Left ventricle myocardium superior (tissue), 1 donor: ENCODE measurements around the gene SLX9. TPM values are rescaled to one million over a fixed set of nuclear protein-coding genes. Genes with fewer than 3 reads are reported as not detected.
A peak's percentile ranks its signal among the peaks of the same experiment; 100 is the strongest.
"Not testable (repeated sequence)": the region's sequence is repeated elsewhere in the genome, so short reads cannot be mapped to it uniquely, and the experiment has no call there.

ENCODE experiments used
- ATAC-seq: fragments of 200-7000 bp; cut with Tn5 transposase; one replicate; pipeline ENCODE4 v1.9.1; 2020; ENCODE audit warnings: mild to moderate bottlenecking, moderate library complexity
- DNase-seq: peaks from one replicate; pipeline ENCODE4 v3.0.0-alpha.2; 2020
- intact Hi-C: fragments of 100-400 bp; cut with micrococcal nuclease; formaldehyde crosslinking; loops from one replicate; pipeline ENCODE4 v1.11.0; 2022
- total RNA-seq: library from RNA; stranded (reverse); fragmentation: NEBNext Ultra II Directional; extraction: Animal tissue kit (Norgen Biotek cat#: 25700); gene quantifications from one replicate; pipeline ENCODE4 v1.2.1, GENCODE V29; 2021
- donor health status: DM: no; HTN: yes; CAD: no; lungs with severe emphysema.

The SLX9 gene
- total RNA-seq, 1 donor from 2014 or later: 69.9 TPM

DNA sequence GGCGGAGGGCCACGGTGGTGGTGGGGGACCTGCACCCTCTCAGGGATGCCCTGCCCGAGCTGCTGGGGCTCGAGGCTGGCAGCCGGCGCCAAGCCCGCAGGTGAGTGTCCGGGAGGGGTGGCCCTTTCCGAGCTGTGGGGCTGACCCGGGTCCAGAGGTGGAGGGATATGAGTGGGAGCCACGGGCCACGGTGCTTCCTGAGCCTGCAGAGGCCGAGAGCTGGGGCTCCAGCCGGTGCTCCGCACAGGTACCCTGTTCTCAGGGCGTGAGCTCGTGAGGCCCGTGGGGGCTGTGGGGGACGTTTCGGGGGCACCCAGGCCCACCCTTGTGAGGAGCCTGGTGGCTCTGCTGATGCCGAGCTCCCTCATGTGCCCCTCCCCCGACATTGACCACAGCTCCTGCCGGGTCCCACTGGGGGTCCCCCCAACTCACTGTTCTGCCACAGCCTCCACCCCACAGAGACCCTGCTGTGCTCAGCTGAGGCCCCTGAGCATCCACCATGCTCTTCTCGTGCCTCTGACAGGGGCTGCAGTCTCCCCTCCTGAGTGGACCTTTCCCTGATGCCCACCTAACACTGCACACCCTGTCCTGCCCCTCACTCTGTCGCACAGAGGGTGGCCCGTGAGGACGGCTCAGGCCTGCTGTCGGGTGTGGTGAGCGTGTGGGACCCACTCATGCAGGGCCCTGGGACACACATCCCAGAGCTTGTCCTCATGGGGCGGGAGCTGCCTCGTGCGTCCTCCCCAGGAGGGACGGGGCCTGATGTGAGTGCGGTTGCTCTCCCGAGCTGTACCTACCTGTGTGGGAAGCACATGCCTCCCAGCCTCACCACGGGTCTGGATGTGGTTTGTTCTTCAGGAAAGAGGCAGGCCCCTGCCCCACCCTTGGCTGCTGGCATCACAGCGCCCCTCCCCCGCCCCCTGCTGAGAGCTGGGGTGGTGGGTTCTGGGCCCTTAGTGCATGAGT lies 27.5 kb downstream of the SLX9 start:
- DNase-seq (no peak), ATAC-seq (peak; percentile 5)
- intact Hi-C loops: no loop called here

DNA sequence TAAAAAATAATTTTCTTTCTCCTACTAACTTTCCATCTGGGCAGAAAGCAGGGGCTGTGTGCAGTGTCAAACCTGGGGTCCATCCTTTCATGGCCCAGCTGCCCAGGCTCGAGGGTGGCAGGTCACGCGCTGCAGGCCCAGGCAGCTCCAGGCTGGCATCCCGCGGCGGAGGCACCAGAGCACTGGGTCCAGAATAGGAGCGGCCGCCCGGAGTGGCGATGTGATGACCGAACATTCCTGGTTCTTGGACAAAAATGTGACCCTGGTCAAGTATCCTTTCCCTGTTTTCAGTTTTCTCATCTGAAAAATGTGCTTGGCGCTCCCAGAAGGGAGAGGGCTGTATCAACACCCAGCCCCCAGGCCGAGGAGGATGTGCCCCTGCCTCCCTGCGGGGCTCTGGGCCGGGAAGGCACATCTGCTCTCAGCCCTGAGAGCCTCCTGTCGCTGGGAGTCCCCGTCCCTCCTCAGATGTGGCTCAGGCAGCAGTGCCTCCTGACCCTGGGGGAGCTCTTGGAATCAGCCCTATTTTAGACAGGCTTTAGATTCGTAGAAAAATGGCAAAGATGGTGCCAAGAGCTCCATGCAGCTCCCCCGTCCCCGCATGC lies 29.3 kb downstream of the SLX9 start:
- DNase-seq (no peak), ATAC-seq (no peak)
- intact Hi-C loops: no loop called here

DNA sequence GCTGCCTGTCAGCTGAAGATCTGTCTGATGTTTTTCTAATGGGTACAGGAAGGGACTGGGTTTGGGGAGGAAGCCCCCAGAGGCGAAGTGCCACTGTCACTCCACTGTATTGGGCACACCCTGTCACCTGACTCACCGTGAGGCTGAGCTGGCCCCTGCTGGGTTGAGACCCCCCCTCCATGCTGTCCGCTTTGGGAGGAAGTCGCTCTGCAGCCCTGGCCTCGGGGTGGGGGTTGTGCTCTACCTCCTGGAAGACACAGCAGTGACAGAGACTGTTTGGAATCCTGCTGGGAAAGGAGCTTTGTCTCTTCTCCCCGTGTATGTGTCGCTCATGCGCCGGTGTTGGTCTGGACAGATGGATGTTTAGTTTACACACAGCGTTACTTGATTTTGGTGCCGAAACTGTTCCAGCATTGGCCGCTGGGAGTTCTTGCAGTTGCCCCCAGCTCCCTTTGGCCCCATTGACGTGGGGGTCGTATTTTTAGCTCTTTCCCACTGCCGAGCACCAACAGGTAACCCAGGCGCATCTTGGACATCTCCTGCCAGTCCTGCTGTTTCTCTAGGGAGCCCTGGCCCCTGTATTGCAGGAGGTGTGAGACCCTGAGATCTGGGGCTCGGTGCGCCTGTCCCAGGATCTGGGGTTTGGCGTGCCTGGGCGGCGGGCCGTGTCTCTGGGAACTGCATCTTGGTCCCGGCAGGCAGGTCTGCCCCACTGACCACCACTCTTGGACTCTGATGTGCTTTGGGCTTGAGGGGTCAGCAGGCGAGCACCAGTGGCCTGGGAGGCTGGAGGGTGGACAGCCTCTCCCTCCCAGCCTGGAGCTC lies 30.3 kb downstream of the SLX9 start:
- no peak for ATAC-seq
- DNase-seq: no peak
- intact Hi-C loops: no loop called here

DNA sequence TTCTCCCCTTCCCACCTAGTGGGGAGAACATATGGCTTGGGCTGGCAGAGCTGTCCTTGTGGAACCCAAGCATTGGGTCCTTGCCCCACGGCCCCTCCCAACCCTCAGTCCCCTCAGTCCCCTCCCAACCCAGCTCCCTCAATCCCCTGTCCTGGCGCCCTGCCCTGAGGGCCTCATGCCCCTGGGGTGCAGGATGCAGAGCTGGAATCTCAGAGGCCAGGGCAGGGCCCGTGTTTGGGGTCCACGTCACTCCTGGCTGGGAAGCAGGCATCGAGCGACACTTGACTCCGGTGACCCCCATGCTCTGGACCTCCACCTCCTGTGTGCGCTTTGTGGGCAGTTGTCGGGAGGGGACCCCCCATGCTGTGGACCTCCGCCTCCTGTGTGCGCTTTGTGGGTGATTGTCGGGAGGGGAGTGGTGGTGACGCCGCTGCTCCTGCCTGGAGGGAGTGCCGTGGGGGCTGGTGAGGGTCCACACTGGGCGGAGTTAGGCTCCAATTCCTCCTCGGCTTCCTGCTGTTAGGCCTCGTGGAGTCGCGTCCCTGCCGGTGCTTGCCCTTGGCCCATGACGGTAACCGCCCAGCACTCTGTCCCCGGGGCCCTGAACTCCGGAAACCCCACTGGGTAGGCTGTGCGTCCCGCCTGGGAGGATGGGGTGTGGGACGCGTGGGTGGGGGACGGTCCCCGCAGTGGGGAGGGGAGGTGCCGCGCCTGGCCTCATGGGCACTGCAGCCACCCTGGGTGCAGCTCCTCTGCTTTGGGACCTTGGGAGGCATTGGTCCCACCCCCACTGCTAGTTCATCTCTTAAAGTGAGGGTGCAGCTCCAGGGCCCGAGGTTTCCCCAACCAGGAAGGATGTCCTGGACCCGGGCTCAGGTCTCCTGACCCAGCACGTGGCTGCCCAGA lies 31.2 kb downstream of the SLX9 start:
- intact Hi-C loops: no loop called here
- DNase-seq: no peak
- ATAC-seq: no peak

GRCh38 chr21:44971672-44971995 lies 31.8 kb downstream of the SLX9 start:
- intact Hi-C loops: no loop called here
- ATAC-seq: no peak
- no peak for DNase-seq

DNA sequence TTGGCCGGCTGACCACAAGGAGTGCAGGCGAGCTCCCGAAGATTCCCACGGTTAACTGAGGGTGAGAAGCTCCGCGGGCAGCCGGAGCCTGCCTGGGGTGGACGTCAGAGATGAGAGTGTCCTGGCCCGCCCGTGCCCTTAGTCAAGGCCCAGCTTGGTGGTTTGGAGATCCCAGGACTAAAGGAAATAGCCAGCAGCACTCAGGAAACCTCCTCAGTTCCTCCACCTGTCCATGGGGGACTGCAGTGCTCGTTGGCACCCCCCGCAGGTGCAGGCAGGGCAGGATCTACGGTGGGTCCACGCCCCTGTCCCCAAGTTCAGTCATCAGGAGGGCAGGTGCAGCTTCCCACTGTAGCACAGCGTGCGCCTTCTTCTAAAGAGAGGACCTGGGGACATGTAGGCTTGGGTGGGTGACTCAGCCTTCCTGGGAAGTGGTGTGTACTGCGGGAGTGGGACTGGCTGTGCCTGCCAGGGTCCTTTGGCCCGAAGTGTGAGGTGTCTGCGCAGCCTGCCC lies 32.5 kb downstream of the SLX9 start:
- ATAC-seq: no peak
- intact Hi-C loops: no loop called here
- DNase-seq: no peak

GRCh38 chr21:44972821-44973220 lies 33.0 kb downstream of the SLX9 start:
- ATAC-seq (no peak), DNase-seq (no peak)
- intact Hi-C loops: no loop called here

- DNase-seq (no peak), ATAC-seq (no peak)
- intact Hi-C loops: no loop called here
Measured at GRCh38 chr21:44973598-44973997, 33.8 kb downstream of the SLX9 start.

GRCh38 chr21:44974676-44975075 lies 34.8 kb downstream of the SLX9 start:
- ATAC-seq: no peak
- intact Hi-C loops: no loop called here
- no peak for DNase-seq

DNA sequence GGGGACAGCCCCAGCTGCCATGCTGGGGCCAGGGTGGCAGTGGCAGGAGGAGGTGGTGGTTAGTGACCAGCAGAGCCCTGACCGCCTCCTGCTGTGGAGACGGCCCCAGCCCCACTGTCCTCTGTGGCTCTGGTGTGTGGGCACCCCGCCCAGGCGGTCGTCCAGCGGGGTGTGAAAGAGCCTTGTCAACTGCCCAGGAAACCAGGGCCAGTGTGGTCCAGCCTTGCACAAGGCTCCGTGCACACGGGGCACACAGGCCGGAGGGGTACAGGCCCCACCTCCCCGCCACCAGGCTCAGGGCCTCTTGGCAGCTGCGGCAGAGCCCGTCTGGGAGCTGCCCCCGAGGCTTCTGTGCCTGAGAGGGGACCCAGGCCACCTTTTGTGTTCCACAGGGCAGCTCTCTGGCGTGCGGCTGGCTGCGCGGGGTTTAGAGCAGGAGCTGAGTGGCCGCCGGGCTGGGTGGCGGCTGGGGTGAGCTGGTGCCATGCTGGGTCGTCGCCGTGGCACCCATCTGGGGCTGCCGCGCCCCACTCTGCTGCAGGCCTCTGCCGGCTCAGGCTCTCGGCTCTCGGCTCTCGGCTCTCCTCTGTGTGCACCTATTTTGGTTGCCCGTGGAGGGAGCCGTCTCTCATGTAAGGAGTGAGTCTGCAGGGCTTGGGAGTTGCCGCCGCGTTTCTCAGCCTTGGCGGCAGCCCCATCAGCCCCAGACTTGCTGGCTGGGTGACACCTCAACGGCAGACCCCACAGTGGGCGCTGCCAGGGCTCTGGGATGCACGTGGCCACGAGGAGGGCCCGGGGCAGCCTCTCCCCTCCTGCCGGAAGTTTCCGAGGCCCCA lies 36.1 kb downstream of the SLX9 start:
- DNase-seq: no peak
- no peak for ATAC-seq
- intact Hi-C loops: no loop called here

DNA sequence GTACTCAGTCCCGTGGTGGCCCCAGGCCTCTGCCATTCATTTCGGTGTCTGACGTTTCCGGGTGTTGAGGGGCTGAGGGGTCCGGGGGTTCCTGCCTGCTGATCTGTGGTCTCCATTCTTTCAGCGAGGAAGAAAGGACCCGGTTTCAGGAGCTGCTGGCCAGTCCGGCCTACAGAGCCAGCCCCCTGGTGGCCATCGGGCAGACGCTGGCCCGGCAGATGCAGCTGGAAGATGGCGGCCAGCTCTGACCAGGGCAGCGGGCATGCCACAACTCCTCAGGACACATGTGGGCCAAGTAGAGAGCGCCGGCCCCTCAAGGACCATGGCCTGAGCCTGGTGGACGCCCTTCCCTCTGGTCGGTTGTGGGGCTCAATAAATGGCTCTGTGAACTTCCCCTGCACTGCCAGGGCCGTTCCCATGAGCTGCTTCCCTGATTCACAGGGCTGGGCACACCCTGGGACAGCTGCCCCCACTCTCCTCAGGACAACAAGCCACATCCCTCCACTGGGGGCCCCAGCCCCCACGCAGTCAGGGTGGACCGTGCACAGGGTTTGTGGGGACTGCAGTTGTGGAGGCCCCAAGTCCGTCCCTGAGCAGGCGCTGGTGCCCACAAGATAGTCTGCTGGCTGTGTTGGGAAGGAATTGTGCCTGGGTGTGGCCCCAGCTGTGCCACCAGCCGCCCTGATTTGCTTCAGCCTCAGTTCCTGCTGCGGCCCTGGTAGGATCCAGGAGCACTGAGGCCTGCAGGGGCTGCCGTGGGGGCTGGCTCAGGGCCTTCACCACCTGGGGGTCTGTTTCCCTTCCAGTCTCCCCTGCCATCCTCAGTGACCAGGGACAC lies 36.9 kb downstream of the SLX9 start:
- DNase-seq, intact Hi-C loops, ATAC-seq: not testable (repeated sequence)

- ATAC-seq (no peak), DNase-seq (no peak)
- intact Hi-C loops: no loop called here
Measured at GRCh38 chr21:44977616-44978340, 37.9 kb downstream of the SLX9 start.

DNA sequence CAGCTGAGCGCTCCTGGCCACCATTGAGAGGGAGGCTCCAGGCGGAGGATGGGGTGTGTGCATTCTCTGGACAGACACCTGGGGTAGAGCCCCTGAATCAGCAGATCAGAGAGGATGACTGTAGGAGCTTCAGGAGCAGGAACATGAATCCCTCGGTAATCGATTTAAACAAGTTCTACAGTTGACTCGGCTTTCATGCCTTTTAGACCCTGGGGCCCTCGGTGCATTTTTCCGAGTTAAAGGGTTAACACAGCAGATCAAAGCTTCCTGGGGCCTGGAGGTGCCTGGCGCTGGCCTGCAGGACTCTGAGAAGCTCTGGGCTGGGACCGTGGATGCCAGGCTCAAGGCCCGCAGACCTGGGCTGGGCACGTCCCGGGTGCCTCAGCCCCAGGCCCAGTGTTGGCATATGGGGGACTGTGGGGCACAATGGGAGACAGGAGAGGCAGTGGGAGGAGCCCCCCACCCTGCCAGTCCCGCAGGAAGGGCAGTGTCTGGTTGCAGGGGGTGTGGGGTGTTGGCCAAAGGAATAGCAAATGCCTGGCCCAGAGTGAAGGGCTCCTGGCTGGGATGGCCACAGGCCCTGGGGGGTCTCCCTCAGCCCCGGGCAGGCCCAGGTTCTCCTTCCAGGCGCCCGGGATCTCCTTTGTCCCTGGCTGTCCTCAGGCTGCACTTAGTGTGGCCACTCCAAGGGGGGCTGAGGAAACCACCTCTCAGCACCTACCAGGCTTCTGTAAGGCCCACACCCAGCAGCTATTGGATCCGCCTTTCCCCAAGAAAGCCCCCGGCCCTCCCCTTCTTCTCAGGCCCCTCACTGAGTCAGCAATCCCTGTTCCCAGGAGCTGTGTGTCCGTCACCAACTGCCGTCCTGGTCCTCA lies 40.1 kb downstream of the SLX9 start:
- DNase-seq (no peak), ATAC-seq (no peak)
- intact Hi-C loops: no loop called here

- DNase-seq (no peak), ATAC-seq (no peak)
- intact Hi-C loops: no loop called here
Measured at GRCh38 chr21:44980562-44981489, 41.0 kb downstream of the SLX9 start.
